Nephron (organoid): ENCODE data around the gene ARL5C.

Experiments
- H3K27ac Mint-ChIP-seq, 3 experiments: 2 replicates each; pipeline ENCODE4 v1.8.0; 2020; ENCODE audit warnings: mixed read lengths in 3 of 3, mild to moderate bottlenecking in 2 of 3, moderate library complexity in 1 of 3
- H3K27me3 Mint-ChIP-seq: 2 replicates; pipeline ENCODE4 v1.8.0; 2021; ENCODE audit warnings: low read depth, mild to moderate bottlenecking, moderate library complexity, mixed read lengths
- H3K36me3 Mint-ChIP-seq: 2 replicates; pipeline ENCODE4 v1.8.0; 2020; ENCODE audit warnings: low read depth, mixed read lengths
- H3K4me1 Mint-ChIP-seq: 2 replicates; pipeline ENCODE4 v1.8.0; 2020; ENCODE audit warnings: mixed read lengths
- H3K4me3 Mint-ChIP-seq, 3 experiments: 2 replicates each; pipeline ENCODE4 v1.8.0; 2020; ENCODE audit warnings: mild to moderate bottlenecking in 3 of 3, mixed read lengths in 3 of 3, moderate library complexity in 2 of 3
- H3K9me3 Mint-ChIP-seq: 2 replicates; pipeline ENCODE4 v1.8.0; 2020; ENCODE audit warnings: mixed read lengths
- TF ChIP-seq, protein P1 (sequence below), 3 experiments: fragments of 200-600 bp; sonication (generic); IDR thresholded peaks; one replicate each; pipeline ENCODE4 v1.5.0; 2021; ENCODE audit warnings: antibody characterized with exemption in 3 of 3; ENCODE audit not compliant: unreplicated experiment in 3 of 3

ARL5C gene

GRCh38 chr17:39165178-39165840 is 652 bp downstream of the ARL5C start:
- H3K4me1 Mint-ChIP-seq, result peaks cover 19% of the 10 kb centered on the region
- H3K4me3 Mint-ChIP-seq, result peak overlapping the region; percentile 84 to 88 (median 87)
- H3K9me3 Mint-ChIP-seq, result no peaks in the 10 kb centered on the region
- H3K27me3 Mint-ChIP-seq, result peaks cover 46% of the 10 kb centered on the region
- no peaks in the 10 kb centered on the region for H3K36me3 Mint-ChIP-seq
- H3K27ac Mint-ChIP-seq, result peak overlapping the region in 2 of 3 experiments; percentile 2 to 9
- TF ChIP-seq, protein P1, sequence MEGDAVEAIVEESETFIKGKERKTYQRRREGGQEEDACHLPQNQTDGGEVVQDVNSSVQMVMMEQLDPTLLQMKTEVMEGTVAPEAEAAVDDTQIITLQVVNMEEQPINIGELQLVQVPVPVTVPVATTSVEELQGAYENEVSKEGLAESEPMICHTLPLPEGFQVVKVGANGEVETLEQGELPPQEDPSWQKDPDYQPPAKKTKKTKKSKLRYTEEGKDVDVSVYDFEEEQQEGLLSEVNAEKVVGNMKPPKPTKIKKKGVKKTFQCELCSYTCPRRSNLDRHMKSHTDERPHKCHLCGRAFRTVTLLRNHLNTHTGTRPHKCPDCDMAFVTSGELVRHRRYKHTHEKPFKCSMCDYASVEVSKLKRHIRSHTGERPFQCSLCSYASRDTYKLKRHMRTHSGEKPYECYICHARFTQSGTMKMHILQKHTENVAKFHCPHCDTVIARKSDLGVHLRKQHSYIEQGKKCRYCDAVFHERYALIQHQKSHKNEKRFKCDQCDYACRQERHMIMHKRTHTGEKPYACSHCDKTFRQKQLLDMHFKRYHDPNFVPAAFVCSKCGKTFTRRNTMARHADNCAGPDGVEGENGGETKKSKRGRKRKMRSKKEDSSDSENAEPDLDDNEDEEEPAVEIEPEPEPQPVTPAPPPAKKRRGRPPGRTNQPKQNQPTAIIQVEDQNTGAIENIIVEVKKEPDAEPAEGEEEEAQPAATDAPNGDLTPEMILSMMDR (IDR thresholded peaks at IDR 0.05; ENCODE audit: unreplicated experiment in 3 of 3), result no peak

GRCh38 chr17:39164675-39165143 is 1.3 kb downstream of the ARL5C start:
- Mint-ChIP-seq H3K4me3 (peak overlapping the region; percentile 84 to 88 (median 87)), H3K4me1 (peaks cover 19% of the 10 kb centered on the region), H3K27me3 (peaks cover 46% of the 10 kb centered on the region), H3K9me3 (no peaks in the 10 kb centered on the region), H3K27ac (peak overlapping the region in 2 of 3 experiments; percentile 2 to 9), H3K36me3 (no peaks in the 10 kb centered on the region)
- TF ChIP-seq, protein P1 (IDR thresholded peaks at IDR 0.05; ENCODE audit: unreplicated experiment in 3 of 3), result peak; percentile 55 to 74 (median 67)

- no peaks in the 10 kb centered on the region for H3K36me3 Mint-ChIP-seq
- peaks cover 38% of the 10 kb centered on the region for H3K27me3 Mint-ChIP-seq
- H3K9me3 Mint-ChIP-seq, result no peaks in the 10 kb centered on the region
- H3K27ac Mint-ChIP-seq, result no peak overlapping the region
- TF ChIP-seq, protein P1 (IDR thresholded peaks at IDR 0.05; ENCODE audit: unreplicated experiment in 3 of 3), result no peak
- H3K4me1 Mint-ChIP-seq, result peaks cover 13% of the 10 kb centered on the region
- peak overlapping the region in 1 of 3 experiments; percentile 45 for H3K4me3 Mint-ChIP-seq
These were observed 4.0 kb downstream of the ARL5C start for GRCh38 chr17:39161962-39162361.

- no peak overlapping the region for H3K27ac Mint-ChIP-seq
- peaks cover 19% of the 10 kb centered on the region for H3K27me3 Mint-ChIP-seq
- peak overlapping the region in 2 of 3 experiments; percentile 37 to 60 for H3K4me3 Mint-ChIP-seq
- H3K36me3 Mint-ChIP-seq, result no peaks in the 10 kb centered on the region
- H3K9me3 Mint-ChIP-seq, result no peaks in the 10 kb centered on the region
- TF ChIP-seq, protein P1 (IDR thresholded peaks at IDR 0.05; ENCODE audit: unreplicated experiment in 3 of 3), result no peak
- no peaks in the 10 kb centered on the region for H3K4me1 Mint-ChIP-seq
These were observed 7.3 kb downstream of the ARL5C start for GRCh38 chr17:39158623-39159022.

- TF ChIP-seq, protein P1 (IDR thresholded peaks at IDR 0.05; ENCODE audit: unreplicated experiment in 3 of 3), result no peak
- peak overlapping the region in 1 of 3 experiments; percentile 34 for H3K27ac Mint-ChIP-seq
- peaks cover 19% of the 10 kb centered on the region for H3K27me3 Mint-ChIP-seq
- H3K4me3 Mint-ChIP-seq, result peak overlapping the region; percentile 36 to 77 (median 67)
- peaks cover 15% of the 10 kb centered on the region for H3K4me1 Mint-ChIP-seq
- no peaks in the 10 kb centered on the region for H3K9me3 Mint-ChIP-seq
- no peaks in the 10 kb centered on the region for H3K36me3 Mint-ChIP-seq
These were observed 9.5 kb downstream of the ARL5C start for GRCh38 chr17:39156491-39156890.

DNA sequence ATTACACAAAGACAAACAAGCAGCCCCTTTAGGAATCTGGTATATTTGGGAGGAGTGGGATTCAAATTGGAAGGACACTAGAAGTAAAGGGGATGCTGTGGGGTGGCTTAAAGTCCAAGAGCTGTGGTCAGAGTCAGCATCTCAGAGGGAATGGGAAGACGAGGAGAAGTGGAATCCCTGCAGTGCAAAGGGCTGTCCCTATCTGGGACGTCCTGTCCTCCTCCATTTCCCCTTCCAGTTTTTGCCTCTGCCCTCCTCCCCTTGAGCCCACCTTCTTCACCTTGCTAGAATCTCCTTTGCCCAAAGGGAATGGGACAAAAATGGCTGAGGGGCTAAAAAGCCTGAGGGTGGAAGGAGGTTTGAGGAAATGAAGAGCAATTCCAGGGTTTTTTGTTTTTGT is 10.3 kb downstream of the ARL5C start:
- Mint-ChIP-seq H3K9me3 (no peaks in the 10 kb centered on the region), H3K27me3 (peaks cover 23% of the 10 kb centered on the region), H3K4me3 (peak overlapping the region in 2 of 3 experiments; percentile 20 to 27), H3K27ac (no peak overlapping the region), H3K4me1 (peaks cover 15% of the 10 kb centered on the region), H3K36me3 (no peaks in the 10 kb centered on the region)
- TF ChIP-seq, protein P1 (IDR thresholded peaks at IDR 0.05; ENCODE audit: unreplicated experiment in 3 of 3), result no peak
